Measurements from ENCODE around the gene AK1. TPM values are rescaled to one million over a fixed set of nuclear protein-coding genes. Genes with fewer than 3 reads are reported as not detected.
A peak's percentile ranks its signal among the peaks of the same experiment; 100 is the strongest.

The AK1 gene
- total and polyA plus RNA-seq, 2 experiments from 2014 or later, result 16.2 to 35.5 TPM

DNA sequence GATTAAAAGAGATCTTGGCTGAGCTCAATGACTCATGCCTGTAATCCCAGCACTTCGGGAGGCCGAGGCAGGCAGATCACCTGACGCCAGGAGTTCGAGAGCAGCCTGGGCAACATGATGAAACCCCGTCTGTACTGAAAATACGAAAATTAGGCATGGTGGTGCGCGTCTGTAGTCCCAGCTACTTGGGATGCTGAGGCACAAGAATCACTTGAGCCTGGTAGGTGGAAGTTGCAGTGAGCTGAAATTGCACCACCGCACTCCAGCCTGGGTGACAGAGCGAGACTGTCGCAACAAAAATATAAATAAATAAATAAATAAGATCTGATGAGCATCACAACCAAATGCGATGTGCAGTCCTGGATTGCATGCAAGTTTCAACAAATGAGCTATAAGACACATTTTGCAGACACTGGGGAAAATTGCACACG, 14.3 kb downstream of the AK1 start:
- Mint-ChIP-seq H3K9me3 (no peaks in the 10 kb centered on the region), H3K27ac (peak overlapping the region; percentile 65; the same call in 1 of the 2 replicates), H3K27me3 (ENCODE audit: insufficient read depth, low read depth, poor library complexity) (peaks cover 7% of the 10 kb centered on the region), H3K4me1 (peaks cover 14% of the 10 kb centered on the region; the same call in 2 of the 3 replicates), H3K4me3 (no peak overlapping the region), H3K36me3 (ENCODE audit: low read depth) (0 out of 3 replicates have a peak, but pooled peaks cover 4% of the 10 kb centered on the region)
- no peaks in the 10 kb centered on the region for H3K36me3 ChIP-seq (ENCODE audit: insufficient read depth)
- DNase-seq (ENCODE audit: low spot score) (no peak), ATAC-seq (no peak)
- H3K4me1 ChIP-seq (ENCODE audit: insufficient read depth), result no peaks in the 10 kb centered on the region; the same call in 1 of the 2 replicates
- no peaks in the 10 kb centered on the region for H4K20me1 ChIP-seq (replicated peaks; ENCODE audit: insufficient read depth)
- no peak overlapping the region for H3K4me3 ChIP-seq
- H3F3A ChIP-seq (replicated peaks; ENCODE audit: low read depth), result 0 out of 2 replicates have a peak, but pooled peaks cover 7% of the 10 kb centered on the region
- H3K27me3 ChIP-seq (ENCODE audit: insufficient read depth), result no peaks in the 10 kb centered on the region
- 0 out of 2 replicates have a peak overlapping the region, but pooled peaks have one; percentile 42 for H3K27ac ChIP-seq (ENCODE audit: low read depth)
- TF ChIP-seq, protein P1, sequence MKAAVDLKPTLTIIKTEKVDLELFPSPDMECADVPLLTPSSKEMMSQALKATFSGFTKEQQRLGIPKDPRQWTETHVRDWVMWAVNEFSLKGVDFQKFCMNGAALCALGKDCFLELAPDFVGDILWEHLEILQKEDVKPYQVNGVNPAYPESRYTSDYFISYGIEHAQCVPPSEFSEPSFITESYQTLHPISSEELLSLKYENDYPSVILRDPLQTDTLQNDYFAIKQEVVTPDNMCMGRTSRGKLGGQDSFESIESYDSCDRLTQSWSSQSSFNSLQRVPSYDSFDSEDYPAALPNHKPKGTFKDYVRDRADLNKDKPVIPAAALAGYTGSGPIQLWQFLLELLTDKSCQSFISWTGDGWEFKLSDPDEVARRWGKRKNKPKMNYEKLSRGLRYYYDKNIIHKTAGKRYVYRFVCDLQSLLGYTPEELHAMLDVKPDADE (IDR thresholded peaks at IDR 0.05), result no peak
- TF ChIP-seq, protein P2, sequence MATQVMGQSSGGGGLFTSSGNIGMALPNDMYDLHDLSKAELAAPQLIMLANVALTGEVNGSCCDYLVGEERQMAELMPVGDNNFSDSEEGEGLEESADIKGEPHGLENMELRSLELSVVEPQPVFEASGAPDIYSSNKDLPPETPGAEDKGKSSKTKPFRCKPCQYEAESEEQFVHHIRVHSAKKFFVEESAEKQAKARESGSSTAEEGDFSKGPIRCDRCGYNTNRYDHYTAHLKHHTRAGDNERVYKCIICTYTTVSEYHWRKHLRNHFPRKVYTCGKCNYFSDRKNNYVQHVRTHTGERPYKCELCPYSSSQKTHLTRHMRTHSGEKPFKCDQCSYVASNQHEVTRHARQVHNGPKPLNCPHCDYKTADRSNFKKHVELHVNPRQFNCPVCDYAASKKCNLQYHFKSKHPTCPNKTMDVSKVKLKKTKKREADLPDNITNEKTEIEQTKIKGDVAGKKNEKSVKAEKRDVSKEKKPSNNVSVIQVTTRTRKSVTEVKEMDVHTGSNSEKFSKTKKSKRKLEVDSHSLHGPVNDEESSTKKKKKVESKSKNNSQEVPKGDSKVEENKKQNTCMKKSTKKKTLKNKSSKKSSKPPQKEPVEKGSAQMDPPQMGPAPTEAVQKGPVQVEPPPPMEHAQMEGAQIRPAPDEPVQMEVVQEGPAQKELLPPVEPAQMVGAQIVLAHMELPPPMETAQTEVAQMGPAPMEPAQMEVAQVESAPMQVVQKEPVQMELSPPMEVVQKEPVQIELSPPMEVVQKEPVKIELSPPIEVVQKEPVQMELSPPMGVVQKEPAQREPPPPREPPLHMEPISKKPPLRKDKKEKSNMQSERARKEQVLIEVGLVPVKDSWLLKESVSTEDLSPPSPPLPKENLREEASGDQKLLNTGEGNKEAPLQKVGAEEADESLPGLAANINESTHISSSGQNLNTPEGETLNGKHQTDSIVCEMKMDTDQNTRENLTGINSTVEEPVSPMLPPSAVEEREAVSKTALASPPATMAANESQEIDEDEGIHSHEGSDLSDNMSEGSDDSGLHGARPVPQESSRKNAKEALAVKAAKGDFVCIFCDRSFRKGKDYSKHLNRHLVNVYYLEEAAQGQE (IDR thresholded peaks at IDR 0.05; ENCODE audit: unreplicated experiment), result no peak
- TF ChIP-seq EZH2 (IDR thresholded peaks at IDR 0.05; ENCODE audit: low read depth, unreplicated experiment) (no peak), CREB1 (CRISPR knock-in tag; IDR thresholded peaks at IDR 0.05; ENCODE audit: low read depth) (no peak)
- no peaks in the 10 kb centered on the region for H3K79me2 ChIP-seq (replicated peaks; ENCODE audit: insufficient read depth)
- no peaks in the 10 kb centered on the region for H3K9me2 ChIP-seq (ENCODE audit: insufficient read depth)
- H3K4me2 ChIP-seq, result no peak overlapping the region
- 0 out of 2 replicates have a peak overlapping the region, but pooled peaks have one; percentile 76 for H2AFZ ChIP-seq

DNA sequence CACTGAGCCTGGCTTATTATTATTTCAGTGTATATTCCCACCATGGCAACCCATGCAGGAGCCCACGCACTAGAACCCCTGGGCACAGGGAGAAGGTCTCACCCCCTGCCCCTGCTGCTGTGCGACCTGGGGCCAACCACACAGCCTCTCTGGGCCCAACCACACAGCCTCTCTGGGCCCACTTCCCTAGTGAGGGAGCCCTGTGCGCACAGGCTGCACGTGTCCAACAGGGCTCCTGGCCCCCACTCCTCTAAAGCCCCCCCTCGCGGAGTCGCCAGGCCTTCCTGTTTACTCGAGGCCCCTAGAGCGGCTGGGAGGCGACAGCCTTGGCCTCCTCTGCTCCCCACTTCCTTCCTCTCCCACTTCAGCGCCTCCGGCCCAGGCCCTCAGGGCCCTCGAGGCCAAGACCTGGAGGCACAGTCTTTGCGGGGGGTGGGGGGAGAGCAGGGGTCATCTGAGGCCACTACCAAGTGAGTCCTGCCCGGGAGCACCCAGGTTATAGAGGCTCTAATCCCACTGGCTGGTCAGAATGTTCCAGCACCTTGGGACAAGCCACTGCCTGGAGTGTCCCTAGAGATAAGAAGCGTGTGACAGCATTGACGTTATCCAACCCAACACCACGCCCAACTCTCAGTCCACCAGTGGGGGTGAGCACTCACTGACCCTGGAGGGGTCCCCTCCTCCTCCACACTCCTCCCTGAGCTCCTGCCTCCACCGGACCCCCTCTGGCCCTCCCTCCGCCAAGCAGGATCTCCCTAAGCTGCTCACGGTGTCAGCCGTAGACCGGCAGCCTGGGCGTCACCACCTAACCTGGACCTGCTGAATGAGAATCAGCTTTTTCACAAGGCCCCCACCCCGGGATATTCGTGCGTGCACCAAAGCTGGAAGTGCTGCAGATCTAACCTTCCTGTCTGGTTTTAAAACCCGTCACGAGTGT, 15.1 kb downstream of the AK1 start:
- Mint-ChIP-seq H3K27ac (peak overlapping the region; percentile 65; the same call in 1 of the 2 replicates), H3K27me3 (ENCODE audit: insufficient read depth, low read depth, poor library complexity) (peaks cover 7% of the 10 kb centered on the region), H3K4me1 (peaks cover 10% of the 10 kb centered on the region; the same call in 2 of the 3 replicates), H3K4me3 (no peak overlapping the region), H3K36me3 (ENCODE audit: low read depth) (no peaks in the 10 kb centered on the region), H3K9me3 (no peaks in the 10 kb centered on the region)
- ATAC-seq (no peak; the same call in 2 of the 3 replicates), DNase-seq (ENCODE audit: low spot score) (no peak)
- H3K9me2 ChIP-seq (ENCODE audit: insufficient read depth), result no peaks in the 10 kb centered on the region
- H3K27me3 ChIP-seq (ENCODE audit: insufficient read depth), result no peaks in the 10 kb centered on the region
- no peaks in the 10 kb centered on the region for H3K36me3 ChIP-seq (ENCODE audit: insufficient read depth)
- H2AFZ ChIP-seq, result 0 out of 2 replicates have a peak overlapping the region, but pooled peaks have one; percentile 76
- no peak overlapping the region for H3K4me3 ChIP-seq
- no peaks in the 10 kb centered on the region; the same call in 1 of the 2 replicates for H3K4me1 ChIP-seq (ENCODE audit: insufficient read depth)
- TF ChIP-seq POLR2AphosphoS5 (IDR thresholded peaks at IDR 0.05; ENCODE audit: low read depth), result no peak
- no peak for TF ChIP-seq ZNF114 (CRISPR knock-in tag; IDR thresholded peaks at IDR 0.05)
- no peak overlapping the region for H3K27ac ChIP-seq (ENCODE audit: low read depth)
- H3F3A ChIP-seq (replicated peaks; ENCODE audit: low read depth), result 0 out of 2 replicates have a peak, but pooled peaks cover 7% of the 10 kb centered on the region
- H3K79me2 ChIP-seq (replicated peaks; ENCODE audit: insufficient read depth), result no peaks in the 10 kb centered on the region
- H3K4me2 ChIP-seq, result no peak overlapping the region
- no peaks in the 10 kb centered on the region for H4K20me1 ChIP-seq (replicated peaks; ENCODE audit: insufficient read depth)

All from GM23338 (cell line).